PC-3 (cell line): Measurements from ENCODE around the gene TSPAN11.

Experiments
- EZH2 ChIP-seq: fragments of 300-600 bp; sonication (generic); IDR thresholded peaks from one replicate; pipeline ENCODE4 v1.6.1; 2017; ENCODE audit warnings: antibody characterized with exemption, mild to moderate bottlenecking, low read length; ENCODE audit not compliant: unreplicated experiment
- TF ChIP-seq, protein P1 (sequence below): fragments of 300-600 bp; sonication (generic); conservative IDR thresholded peaks from 2 replicates; pipeline ENCODE4 v1.5.1; 2017; ENCODE audit warnings: antibody characterized with exemption, low read depth, mild to moderate bottlenecking, low read length

DNA sequence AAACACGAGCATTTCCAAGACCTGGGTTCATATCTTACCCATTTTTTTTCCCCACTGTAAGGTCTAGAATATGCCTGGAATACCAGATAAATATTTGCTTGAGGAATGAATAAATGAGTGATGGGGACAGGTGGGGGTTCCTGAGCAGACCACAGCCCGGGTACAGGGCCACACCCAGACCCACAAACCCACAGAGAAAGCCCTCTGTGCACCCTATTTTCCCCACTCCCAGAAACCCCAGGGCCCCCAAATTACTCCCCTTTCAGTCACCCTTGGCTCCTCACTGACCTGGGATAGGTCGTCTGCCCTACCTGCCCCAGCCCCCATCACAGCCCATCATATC lies 80.6 kb downstream of the TSPAN11 start:
- no peak for TF ChIP-seq EZH2
- TF ChIP-seq, protein P1, sequence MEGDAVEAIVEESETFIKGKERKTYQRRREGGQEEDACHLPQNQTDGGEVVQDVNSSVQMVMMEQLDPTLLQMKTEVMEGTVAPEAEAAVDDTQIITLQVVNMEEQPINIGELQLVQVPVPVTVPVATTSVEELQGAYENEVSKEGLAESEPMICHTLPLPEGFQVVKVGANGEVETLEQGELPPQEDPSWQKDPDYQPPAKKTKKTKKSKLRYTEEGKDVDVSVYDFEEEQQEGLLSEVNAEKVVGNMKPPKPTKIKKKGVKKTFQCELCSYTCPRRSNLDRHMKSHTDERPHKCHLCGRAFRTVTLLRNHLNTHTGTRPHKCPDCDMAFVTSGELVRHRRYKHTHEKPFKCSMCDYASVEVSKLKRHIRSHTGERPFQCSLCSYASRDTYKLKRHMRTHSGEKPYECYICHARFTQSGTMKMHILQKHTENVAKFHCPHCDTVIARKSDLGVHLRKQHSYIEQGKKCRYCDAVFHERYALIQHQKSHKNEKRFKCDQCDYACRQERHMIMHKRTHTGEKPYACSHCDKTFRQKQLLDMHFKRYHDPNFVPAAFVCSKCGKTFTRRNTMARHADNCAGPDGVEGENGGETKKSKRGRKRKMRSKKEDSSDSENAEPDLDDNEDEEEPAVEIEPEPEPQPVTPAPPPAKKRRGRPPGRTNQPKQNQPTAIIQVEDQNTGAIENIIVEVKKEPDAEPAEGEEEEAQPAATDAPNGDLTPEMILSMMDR: no peak
